Hematopoietic multipotent progenitor cell (in vitro differentiated cells): ENCODE data around the gene LBP. TPM values are rescaled to one million over a fixed set of nuclear protein-coding genes. Genes with fewer than 3 reads are reported as not detected.
A peak's percentile ranks its signal among the peaks of the same experiment; 100 is the strongest.
"Not testable (repeated sequence)": the region's sequence is repeated elsewhere in the genome, so short reads cannot be mapped to it uniquely, and the experiment has no call there.

Experiments used
- DNase-seq, 3 donors: peaks; one replicate each; pipeline ENCODE4 v3.0.0-alpha.2; 2011 to 2015; ENCODE audit warnings: low read depth in 2 of 3, low spot score in 2 of 3
- total RNA-seq: library from RNA; depleted of rRNA; stranded (reverse); fragments of >200 nt; gene quantifications from one replicate; pipeline ENCODE4 v1.2.3, GENCODE V29; 2012

Gene LBP
- total RNA-seq, 1 donor = not detected

- DNase-seq = no peak
Observed at GRCh38 chr20:38320221-38320620, 26.1 kb upstream of the LBP start.

- DNase-seq = peak in 2 of 3 donors; percentile 39 to 62
Observed at GRCh38 chr20:38321959-38322598, 24.2 kb upstream of the LBP start.

DNA sequence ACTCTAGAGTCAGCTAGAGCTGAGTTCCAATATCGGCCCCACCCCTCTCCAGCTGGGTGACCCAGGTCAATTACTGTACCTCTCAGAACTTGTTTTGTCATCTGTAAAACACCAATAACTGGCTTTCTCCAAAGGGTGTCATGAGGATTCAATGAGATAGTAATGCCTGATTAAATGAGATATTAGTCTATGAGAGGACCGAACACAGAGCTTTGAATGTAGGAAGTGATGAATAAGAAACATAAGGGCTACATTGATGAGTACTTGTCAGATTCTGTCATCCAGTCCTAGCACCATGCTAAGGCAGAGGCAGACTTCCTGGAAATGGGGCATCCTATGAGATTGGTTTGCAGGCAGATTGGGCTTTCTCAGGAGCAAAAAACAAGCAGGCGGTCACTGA, 22.1 kb upstream of the LBP start:
- no peak for DNase-seq

- no peak for DNase-seq
Observed at GRCh38 chr20:38325167-38325566, 21.1 kb upstream of the LBP start.

- no peak for DNase-seq
Observed at GRCh38 chr20:38325905-38326304, 20.4 kb upstream of the LBP start.

GRCh38 chr20:38326309-38326708, 20.0 kb upstream of the LBP start:
- DNase-seq = no peak

- DNase-seq = no peak
Observed at GRCh38 chr20:38330638-38331037, 15.6 kb upstream of the LBP start.

DNA sequence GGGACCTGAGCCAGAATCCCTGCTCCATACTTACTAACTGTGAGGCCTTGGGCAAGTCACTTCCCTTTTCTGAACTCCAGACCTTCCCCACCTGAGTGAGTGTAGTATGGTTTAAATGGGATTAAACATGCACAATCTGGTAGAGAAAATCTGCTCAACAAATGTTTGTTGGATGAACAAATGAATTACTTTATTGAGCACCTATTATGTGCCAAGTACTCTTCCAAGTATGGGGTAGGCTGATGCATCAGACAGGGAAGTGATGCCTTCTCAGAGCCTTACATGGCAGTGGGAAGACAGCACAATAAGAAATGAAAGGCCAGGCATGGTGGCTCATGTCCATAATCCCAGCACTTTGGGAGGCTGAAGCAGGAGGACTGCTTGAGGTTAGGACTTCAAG, 15.0 kb upstream of the LBP start:
- DNase-seq = no peak

DNA sequence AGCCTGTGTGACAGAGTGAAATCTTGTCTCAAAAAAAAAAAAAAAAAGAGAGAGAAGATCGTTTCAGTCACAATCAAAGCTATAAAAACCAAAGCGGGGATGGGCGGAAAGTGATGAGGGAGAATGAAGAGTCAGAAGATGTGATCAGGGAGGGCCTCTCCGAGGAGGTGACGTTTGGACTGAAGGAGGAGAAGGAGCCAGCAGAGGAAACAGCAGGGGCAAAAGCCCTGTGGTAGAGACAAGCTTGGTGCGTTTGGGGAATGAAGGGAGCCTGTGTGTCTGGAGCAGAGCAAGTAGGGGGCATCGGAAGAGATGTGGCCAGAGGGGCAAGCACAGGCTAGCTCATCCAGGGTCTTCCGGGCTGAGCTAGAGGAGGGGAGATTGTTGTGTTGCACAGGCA, 14.5 kb upstream of the LBP start:
- no peak for DNase-seq

- no peak for DNase-seq
Observed at GRCh38 chr20:38334016-38334415, 12.3 kb upstream of the LBP start.

DNA sequence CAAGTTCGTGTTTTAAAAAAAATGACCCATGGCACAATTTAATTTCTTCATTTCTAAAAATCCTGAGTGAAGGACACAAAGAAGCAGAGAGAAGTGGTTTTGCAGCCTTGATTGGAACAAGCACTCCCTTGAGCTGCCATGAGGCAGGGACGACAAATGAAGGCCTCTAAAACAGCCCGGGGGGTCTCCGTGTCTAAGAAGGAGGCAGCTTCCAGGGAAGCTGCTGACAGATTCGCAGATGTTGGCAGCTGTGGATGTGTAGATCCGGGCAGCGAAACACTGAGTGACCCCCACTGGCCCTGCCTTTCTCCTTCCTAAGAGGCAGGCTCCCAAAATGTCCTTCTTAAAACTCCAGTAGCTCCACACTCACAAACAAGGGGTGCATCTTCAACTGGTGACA, 9.6 kb upstream of the LBP start:
- no peak for DNase-seq

GRCh38 chr20:38337561-38338140, 8.6 kb upstream of the LBP start:
- peak in 2 of 3 donors; percentile 17 to 26 for DNase-seq

DNA sequence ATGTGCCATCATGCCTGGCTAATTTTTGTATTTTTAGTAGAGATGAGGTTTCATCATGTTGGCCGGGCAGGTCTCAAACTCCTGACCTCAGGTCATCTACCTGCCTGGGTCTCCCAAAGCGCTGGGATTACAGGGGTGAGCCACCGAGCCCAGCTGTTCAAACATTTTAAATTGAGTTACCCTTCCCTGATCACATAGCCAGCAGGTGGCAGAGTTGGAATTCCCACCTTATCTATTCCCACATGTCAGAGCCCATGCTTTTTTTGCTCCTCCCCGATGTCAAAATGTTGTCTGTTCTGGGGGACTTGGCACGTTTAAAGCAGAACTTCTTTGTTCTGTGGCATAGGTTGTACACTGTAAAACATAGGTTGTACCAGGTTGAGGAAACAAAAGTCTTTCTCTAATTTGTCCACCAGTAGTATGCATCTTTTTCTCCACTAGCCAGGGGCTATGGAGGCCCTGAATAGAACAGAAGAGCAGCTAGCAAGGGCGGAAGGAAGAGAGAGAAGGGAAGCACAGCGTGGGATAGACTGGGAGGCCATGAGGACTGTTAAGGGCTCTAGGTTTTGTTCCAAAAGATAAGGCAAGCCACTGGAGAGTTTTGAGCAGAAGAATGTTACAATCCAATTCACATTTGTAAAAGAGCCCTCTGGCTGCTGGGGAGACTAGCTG, 7.3 kb upstream of the LBP start:
- no peak for DNase-seq

GRCh38 chr20:38339521-38339896, 6.8 kb upstream of the LBP start:
- DNase-seq = not testable (repeated sequence)

DNA sequence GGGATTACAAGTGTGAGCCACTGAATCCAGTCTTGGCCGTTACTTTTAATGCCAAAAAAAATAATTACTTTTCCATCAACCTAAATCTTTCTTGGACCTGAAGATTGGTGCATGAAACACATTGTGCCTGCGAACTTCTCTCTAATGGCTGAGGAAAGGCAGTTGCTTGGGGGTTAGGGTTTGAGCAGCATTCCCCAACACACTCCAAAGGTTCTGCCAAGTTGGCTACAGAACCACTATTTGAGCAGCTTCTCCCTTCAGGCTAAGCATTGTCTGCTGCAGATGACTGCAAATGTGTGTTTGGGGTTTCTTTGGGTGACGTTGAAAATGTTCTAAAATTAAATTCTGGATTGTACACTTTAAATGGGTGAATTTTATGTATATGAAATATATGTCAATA, 6.3 kb upstream of the LBP start:
- DNase-seq = no peak

DNA sequence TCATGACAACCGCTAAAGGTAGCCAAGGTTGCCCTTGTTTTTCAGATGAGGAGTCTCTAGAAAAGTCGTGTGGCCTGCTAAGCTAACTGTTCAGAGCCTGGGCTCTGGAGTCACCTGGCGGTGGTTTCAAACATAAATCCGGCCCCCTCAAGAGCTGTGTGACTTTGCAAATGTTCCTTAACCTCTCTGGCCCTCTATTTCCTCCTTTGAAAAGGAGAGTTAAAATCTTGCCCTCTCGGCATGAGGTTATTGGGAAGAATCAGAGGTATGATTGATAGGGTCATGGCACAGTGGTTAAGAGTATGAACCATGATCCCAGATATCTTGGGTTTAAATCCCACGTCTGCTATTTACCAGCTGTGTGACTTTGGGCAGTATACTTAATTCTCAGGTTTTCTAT, 5.6 kb upstream of the LBP start:
- DNase-seq = no peak

- no peak for DNase-seq
Observed at GRCh38 chr20:38342216-38342615, 4.1 kb upstream of the LBP start.

DNA sequence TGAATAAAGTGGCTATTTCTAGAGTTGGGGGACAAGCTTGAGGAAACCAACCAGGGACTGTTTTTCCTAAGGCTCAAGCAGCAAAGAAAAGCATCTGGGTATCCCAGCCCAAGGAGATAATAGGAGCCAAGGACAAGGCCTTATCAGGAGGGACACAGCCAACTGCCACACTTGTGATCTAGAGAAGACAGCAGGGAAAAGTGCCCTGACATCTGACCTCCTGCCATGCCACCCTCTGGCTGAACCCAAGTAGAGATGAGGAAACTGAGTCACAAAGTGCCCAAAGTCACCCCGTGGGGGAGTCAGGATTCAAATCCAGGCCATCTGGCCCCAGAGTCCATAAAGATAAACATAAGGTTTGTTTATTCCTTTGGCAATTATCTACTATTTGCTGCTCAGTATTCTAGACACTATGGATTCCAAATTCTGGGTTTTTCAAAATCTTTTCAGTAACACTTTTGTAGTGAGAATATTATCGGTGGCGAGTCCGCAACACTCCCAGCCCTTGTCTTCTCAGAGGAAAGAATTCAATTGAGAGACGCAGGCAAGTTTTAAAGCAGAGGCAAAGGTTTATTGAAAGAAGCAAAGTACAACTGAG, 3.5 kb upstream of the LBP start:
- DNase-seq = no peak

GRCh38 chr20:38343311-38344106, 2.8 kb upstream of the LBP start:
- no peak for DNase-seq

DNA sequence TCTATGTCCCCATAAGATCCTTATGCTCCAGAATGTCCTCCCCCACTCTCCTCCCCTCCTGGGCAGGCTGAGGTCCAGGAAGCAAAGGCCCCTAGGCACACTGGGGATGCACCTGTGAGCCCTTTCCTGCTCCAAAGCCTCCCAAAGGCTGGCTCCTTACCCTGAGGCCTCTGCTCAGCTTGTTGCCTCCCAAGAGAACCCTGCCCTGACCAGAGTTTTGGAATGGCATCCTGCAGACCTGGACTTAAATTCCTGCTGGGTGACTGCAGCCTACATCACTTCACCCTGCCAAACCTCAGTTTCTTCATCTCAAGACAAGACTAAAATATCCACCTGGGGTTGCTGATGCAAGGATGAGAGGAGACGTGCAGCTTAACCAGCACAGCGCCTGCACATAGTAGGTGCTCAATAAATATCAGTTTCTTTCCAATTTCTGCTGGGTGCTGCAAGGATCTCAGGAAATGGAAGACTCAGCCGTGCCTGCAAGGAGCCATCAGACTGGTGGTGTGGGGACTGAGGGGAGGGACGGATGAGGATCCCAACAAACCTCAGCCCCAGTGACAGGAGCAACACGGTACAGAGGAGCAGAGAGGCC, 2.1 kb upstream of the LBP start:
- no peak for DNase-seq

- no peak for DNase-seq
Observed at GRCh38 chr20:38345643-38346042, 639 bp upstream of the LBP start.
